Smooth muscle cell (in vitro differentiated cells): ENCODE data around the gene B3GALNT2. TPM values are rescaled to one million over a fixed set of nuclear protein-coding genes. Genes with fewer than 3 reads are reported as not detected.
"Not testable (repeated sequence)": the region's sequence is repeated elsewhere in the genome, so short reads cannot be mapped to it uniquely, and the experiment has no call there.

ENCODE experiments used
- DNase-seq: peaks from one replicate; lab custom pipeline; 2025; ENCODE audit not compliant: unreplicated experiment; lab: John Stamatoyannopoulos, UW
- H2AFZ ChIP-seq: fragments of 200-600 bp; sonication (generic); 2 replicates; pipeline ENCODE4 v1.6.0; 2016; ENCODE audit warnings: antibody characterized with exemption, low read depth, mild to moderate bottlenecking
- H3F3A ChIP-seq: fragments of 200-600 bp; sonication (generic); 2 replicates; pipeline ENCODE4 v1.6.0; 2017; ENCODE audit warnings: antibody characterized with exemption, low read depth
- H3K27ac ChIP-seq: fragments of 200-600 bp; sonication (generic); 2 replicates; pipeline ENCODE4 v1.5.1; 2016; ENCODE audit warnings: low read depth, mild to moderate bottlenecking
- H3K27me3 ChIP-seq: fragments of 200-600 bp; sonication (generic); 2 replicates; pipeline ENCODE4 v1.6.1; 2016; ENCODE audit warnings: low read depth, mild to moderate bottlenecking
- H3K36me3 ChIP-seq: fragments of 200-600 bp; sonication (generic); 2 replicates; pipeline ENCODE4 v1.5.1; 2016; ENCODE audit warnings: low read depth
- H3K4me1 ChIP-seq: fragments of 200-600 bp; sonication (generic); 2 replicates; pipeline ENCODE4 v1.5.1; 2016; ENCODE audit warnings: low read depth
- H3K4me2 ChIP-seq: fragments of 200-600 bp; sonication (generic); 2 replicates; pipeline ENCODE4 v1.6.0; 2016; ENCODE audit warnings: mild to moderate bottlenecking
- H3K4me3 ChIP-seq: fragments of 200-600 bp; sonication (generic); 2 replicates; pipeline ENCODE4 v1.5.1; 2016; ENCODE audit warnings: mild to moderate bottlenecking
- H3K79me2 ChIP-seq: fragments of 200-600 bp; sonication (generic); 2 replicates; pipeline ENCODE4 v1.6.0; 2016; ENCODE audit warnings: low read depth, mild to moderate bottlenecking
- H3K9ac ChIP-seq: fragments of 200-600 bp; sonication (generic); 2 replicates; pipeline ENCODE4 v1.6.0; 2016; ENCODE audit warnings: low read depth
- H3K9me3 ChIP-seq: fragments of 200-600 bp; sonication (generic); replicated peaks from 2 replicates; pipeline ENCODE4 v1.5.1; 2016; ENCODE audit warnings: low read depth
- H4K20me1 ChIP-seq: fragments of 200-600 bp; sonication (generic); 2 replicates; pipeline ENCODE4 v1.6.0; 2016; ENCODE audit warnings: low read depth
- CTCF ChIP-seq: fragments of 200-600 bp; sonication (generic); IDR thresholded peaks from 2 replicates; pipeline ENCODE4 v1.5.1; 2017; ENCODE audit warnings: borderline replicate concordance, mild to moderate bottlenecking, antibody characterized with exemption; ENCODE audit not compliant: insufficient read depth, poor library complexity, severe bottlenecking
- WGBS: methylation state at CpG from one replicate; pipeline ENCODE4 v1.1.7; 2016; ENCODE audit warnings: low lambda C conversion rate; 5-methylcytosine and 5-hydroxymethylcytosine counted together
- polyA plus RNA-seq: library from polyadenylated mRNA; unstranded; fragments of >200 nt; fragmentation: Nextera tagmentation; extraction: Ambion mirVana; gene quantifications from 2 replicates; pipeline ENCODE4 v1.2.1, GENCODE V29; 2016
- total RNA-seq: library from RNA; depleted of rRNA; stranded (reverse); fragments of >200 nt; gene quantifications from 2 replicates; pipeline ENCODE4 v1.2.3, GENCODE V29; 2014

B3GALNT2 gene
- total and polyA plus RNA-seq, 2 experiments from 2014 or later: 8.2 to 22.7 TPM

- Histone ChIP-seq H3F3A (no peaks in the 10 kb centered on the region), H3K9ac (no peak overlapping the region), H4K20me1 (no peaks in the 10 kb centered on the region), H3K36me3 (peaks cover 9% of the 10 kb centered on the region), H3K9me3 (no peaks in the 10 kb centered on the region), H3K4me1 (no peaks in the 10 kb centered on the region), H3K27ac (no peak overlapping the region), H3K79me2 (no peaks in the 10 kb centered on the region), H2AFZ (no peak overlapping the region), H3K4me3 (no peak overlapping the region), H3K4me2 (no peak overlapping the region), H3K27me3 (no peaks in the 10 kb centered on the region)
- DNase-seq: no peak
- WGBS: 98% methylated on average over 3 of the region's 3 CpGs
- TF ChIP-seq CTCF: no peak
These were observed 36.2 kb downstream of the B3GALNT2 start for GRCh38 chr1:235468004-235468403.

GRCh38 chr1:235465066-235465465 is 39.2 kb downstream of the B3GALNT2 start:
- no peak for TF ChIP-seq CTCF
- H3K9me3 ChIP-seq: no peaks in the 10 kb centered on the region
- H3K4me3 ChIP-seq: no peak overlapping the region
- H3F3A ChIP-seq: no peaks in the 10 kb centered on the region
- no peak overlapping the region for H3K9ac ChIP-seq
- no peaks in the 10 kb centered on the region for H3K27me3 ChIP-seq
- no peaks in the 10 kb centered on the region for H3K4me1 ChIP-seq
- no peak overlapping the region for H3K4me2 ChIP-seq
- H4K20me1 ChIP-seq: no peaks in the 10 kb centered on the region
- H3K79me2 ChIP-seq: no peaks in the 10 kb centered on the region
- no peak overlapping the region for H3K27ac ChIP-seq
- peaks cover 9% of the 10 kb centered on the region for H3K36me3 ChIP-seq
- 100% methylated on average over 3 of the region's 3 CpGs for WGBS
- DNase-seq: no peak
- H2AFZ ChIP-seq: no peak overlapping the region

- not testable (repeated sequence) for H3K4me3 ChIP-seq, H3K4me2 ChIP-seq, DNase-seq, H3K4me1 ChIP-seq, H2AFZ ChIP-seq, H3K9ac ChIP-seq, H4K20me1 ChIP-seq, H3K36me3 ChIP-seq, H3K27me3 ChIP-seq, H3K9me3 ChIP-seq, H3K27ac ChIP-seq, H3K79me2 ChIP-seq, H3F3A ChIP-seq
- WGBS: 96% methylated on average over 3 of the region's 3 CpGs
These were observed 41.4 kb downstream of the B3GALNT2 start for GRCh38 chr1:235462832-235463231.

GRCh38 chr1:235461954-235462353 is 42.3 kb downstream of the B3GALNT2 start:
- WGBS: 92% methylated on average over 1 of the region's 1 CpG

More at GRCh38 chr1:235461954-235462353, 42.3 kb downstream of the B3GALNT2 start:
- TF ChIP-seq CTCF: no peak
- H3K4me3 ChIP-seq: no peak overlapping the region
- H3F3A ChIP-seq: no peaks in the 10 kb centered on the region
- no peaks in the 10 kb centered on the region for H3K9me3 ChIP-seq
- H3K36me3 ChIP-seq: peaks cover 9% of the 10 kb centered on the region
- no peak overlapping the region for H3K4me2 ChIP-seq
- H4K20me1 ChIP-seq: no peaks in the 10 kb centered on the region
- no peak overlapping the region for H2AFZ ChIP-seq
- H3K9ac ChIP-seq: no peak overlapping the region
- H3K27ac ChIP-seq: no peak overlapping the region
- DNase-seq: no peak
- H3K4me1 ChIP-seq: no peaks in the 10 kb centered on the region
- no peaks in the 10 kb centered on the region for H3K79me2 ChIP-seq
- no peaks in the 10 kb centered on the region for H3K27me3 ChIP-seq
